Spinal cord (tissue), 10 donors: ENCODE data around the gene FBXO11. TPM values are rescaled to one million over a fixed set of nuclear protein-coding genes. Genes with fewer than 3 reads are reported as not detected.

Experiments used
- DNase-seq, 6 donors: peaks; one replicate each; pipeline versions ENCODE4 v3.0.0 to v3.0.0-alpha.2; 2013 to 2015; ENCODE audit warnings: low spot score in 6 of 6, low read depth in 4 of 6
- H3K27ac ChIP-seq: one replicate; pipeline ENCODE4 v1.5.1; 2013; ENCODE audit warnings: low read depth, low read length, control low read depth
- H3K27me3 ChIP-seq: one replicate; pipeline ENCODE4 v1.6.1; 2013; ENCODE audit warnings: low read length; ENCODE audit not compliant: control insufficient read depth, insufficient read depth
- H3K36me3 ChIP-seq: one replicate; pipeline ENCODE4 v1.6.1; 2013; ENCODE audit warnings: low read length; ENCODE audit not compliant: control insufficient read depth, insufficient read depth
- H3K4me1 ChIP-seq: one replicate; pipeline ENCODE4 v1.6.1; 2013; ENCODE audit warnings: low read length; ENCODE audit not compliant: control insufficient read depth, insufficient read depth
- H3K4me3 ChIP-seq: one replicate; pipeline ENCODE4 v1.5.1; 2013; ENCODE audit warnings: low read depth, low read length, control low read depth
- H3K9me3 ChIP-seq: one replicate; pipeline ENCODE4 v1.6.1; 2013; ENCODE audit warnings: low read length; ENCODE audit not compliant: control insufficient read depth, insufficient read depth
- WGBS: methylation state at CpG from one replicate; pipeline ENCODE4 v1.1.5; 2013; ENCODE audit warnings: missing lambda C conversion rate; ENCODE audit not compliant: insufficient coverage; 5-methylcytosine and 5-hydroxymethylcytosine counted together
- polyA plus RNA-seq, 2 donors: library from polyadenylated mRNA; unstranded; fragments of 120-200 nt; gene quantifications; one replicate each; pipeline ENCODE4 v1.2.1, GENCODE V29; 2013; ENCODE audit not compliant: insufficient read length in 2 of 2
- total RNA-seq, 2 donors: library from RNA; depleted of rRNA in 1 of 2; stranded (reverse); fragments of 120-200 nt in 1 of 2; fragments of >200 nt in 1 of 2; gene quantifications; one replicate each; pipeline versions ENCODE4 v1.2.3 to v1.2.4, GENCODE V29; 2013 to 2014
- donor health status: healthy.

FBXO11 gene
- total and polyA plus RNA-seq, 4 donors = 59.6 to 170 (median 94.6) TPM

DNA sequence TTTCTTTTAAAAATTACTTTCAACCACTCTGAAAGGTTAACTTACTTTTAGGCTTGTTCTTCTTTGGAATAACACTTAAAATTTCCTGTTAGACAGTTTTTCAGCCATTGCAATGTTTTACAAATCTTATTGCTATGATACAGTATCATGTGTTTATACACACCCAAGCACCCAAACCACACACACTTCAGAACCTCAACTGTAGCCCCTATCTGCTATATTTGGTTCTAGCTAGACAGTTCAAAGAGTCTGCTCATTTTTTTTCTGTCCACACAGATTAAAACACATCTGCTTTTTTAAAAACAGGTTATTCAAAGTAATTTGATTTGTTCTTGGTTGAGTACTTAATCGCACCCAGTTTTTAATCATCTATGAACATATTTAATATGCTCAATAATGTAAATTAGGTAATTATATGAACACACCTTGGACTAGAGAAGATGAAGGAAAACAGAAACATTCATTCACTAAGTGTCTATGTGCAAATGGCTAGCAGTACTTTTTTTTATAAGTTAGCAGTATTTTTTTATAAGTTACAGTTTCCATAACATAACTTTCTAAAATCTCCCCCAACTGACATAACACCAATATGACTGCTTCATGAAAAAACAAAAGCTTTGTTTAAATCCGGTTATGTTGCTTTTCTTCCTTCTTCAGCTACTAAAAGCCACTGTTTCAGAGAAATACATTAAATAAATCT, 17.6 kb downstream of the FBXO11 start:
- WGBS = no CpG with 5 or more reads among the region's 2 CpGs
- no peak overlapping the region for H3K27ac ChIP-seq
- no peak for DNase-seq
- H3K4me3 ChIP-seq = no peak overlapping the region
- H3K4me1 ChIP-seq = no peaks in the 10 kb centered on the region
- no peaks in the 10 kb centered on the region for H3K27me3 ChIP-seq
- peaks cover 8% of the 10 kb centered on the region for H3K36me3 ChIP-seq
- H3K9me3 ChIP-seq = peaks cover 1% of the 10 kb centered on the region

- H3K27me3 ChIP-seq = no peaks in the 10 kb centered on the region
- no peak overlapping the region for H3K27ac ChIP-seq
- H3K4me1 ChIP-seq = peaks cover 4% of the 10 kb centered on the region
- WGBS = no CpG with 5 or more reads among the region's 1 CpG
- DNase-seq = no peak
- no peaks in the 10 kb centered on the region for H3K36me3 ChIP-seq
- no peak overlapping the region for H3K4me3 ChIP-seq
- no peaks in the 10 kb centered on the region for H3K9me3 ChIP-seq
These were observed 29.4 kb downstream of the FBXO11 start for GRCh38 chr2:47876912-47877311.

DNA sequence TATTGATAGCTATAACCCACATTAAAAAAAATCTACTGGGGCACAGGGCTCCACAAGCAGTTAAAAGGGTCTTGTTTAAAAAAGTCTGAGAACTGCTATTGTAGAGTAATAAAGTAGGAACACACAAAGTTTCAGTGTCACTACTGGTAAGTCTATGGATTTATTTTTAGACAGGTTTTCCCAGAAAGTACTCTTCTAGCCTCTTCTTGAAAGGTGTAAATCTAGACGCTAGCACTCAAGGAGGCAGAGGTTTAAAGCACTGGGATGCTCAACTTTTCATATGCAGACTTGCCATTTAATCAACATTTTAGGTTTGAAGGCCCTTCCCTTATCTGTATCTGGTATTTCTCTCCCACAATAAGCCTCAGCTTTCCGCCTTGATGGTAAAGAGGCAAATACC, 33.4 kb downstream of the FBXO11 start:
- Histone ChIP-seq H3K27me3 (no peaks in the 10 kb centered on the region), H3K36me3 (no peaks in the 10 kb centered on the region), H3K4me3 (no peak overlapping the region), H3K9me3 (no peaks in the 10 kb centered on the region), H3K27ac (no peak overlapping the region), H3K4me1 (peaks cover 4% of the 10 kb centered on the region)
- no peak for DNase-seq
- WGBS = 100% methylated on average over 1 of the region's 2 CpGs

DNA sequence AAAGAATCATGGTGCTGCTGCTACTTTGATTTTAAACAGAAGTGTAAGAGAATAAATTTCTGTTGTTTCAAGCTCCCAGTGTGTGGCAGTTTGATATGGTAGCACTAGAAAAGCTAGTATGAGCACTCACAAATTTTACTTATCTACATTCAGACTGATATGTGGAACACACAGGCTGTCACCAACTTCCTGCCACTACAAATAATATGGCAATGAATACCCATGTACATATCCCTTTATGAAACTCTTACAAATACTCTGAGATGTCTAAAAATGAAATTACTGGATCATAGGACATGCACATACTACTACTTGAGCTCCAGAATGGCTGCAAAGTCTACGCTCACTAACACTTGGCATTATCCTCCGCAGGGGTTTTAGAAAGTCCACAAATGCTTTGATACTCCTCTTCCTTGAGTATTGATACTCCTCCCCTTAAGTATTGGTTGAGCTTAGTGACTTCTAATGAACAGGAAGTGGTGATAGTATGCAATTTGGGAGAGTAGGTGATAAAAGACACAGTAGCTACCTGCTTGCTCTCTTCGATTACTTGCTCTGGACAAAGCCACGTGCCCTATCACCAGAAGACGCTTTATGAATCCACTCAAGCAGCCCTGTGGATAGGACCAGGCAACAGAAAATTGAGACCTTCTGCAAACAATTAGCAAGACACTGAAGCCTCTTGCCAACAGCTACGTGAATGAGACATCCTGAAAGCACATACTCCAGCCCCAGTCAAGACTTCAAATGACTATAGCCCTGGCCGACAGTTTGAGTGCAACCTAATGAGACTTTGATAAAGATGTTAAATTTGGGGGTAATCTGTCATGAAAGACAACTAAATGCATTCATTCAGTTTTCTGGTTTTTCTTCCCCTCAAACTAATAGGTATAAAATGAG, 35.4 kb downstream of the FBXO11 start:
- no peaks in the 10 kb centered on the region for H3K36me3 ChIP-seq
- H3K27ac ChIP-seq = no peak overlapping the region
- 100% methylated on average over 2 of the region's 7 CpGs for WGBS
- no peaks in the 10 kb centered on the region for H3K27me3 ChIP-seq
- H3K4me1 ChIP-seq = peaks cover 9% of the 10 kb centered on the region
- DNase-seq = no peak
- no peaks in the 10 kb centered on the region for H3K9me3 ChIP-seq
- H3K4me3 ChIP-seq = no peak overlapping the region

DNA sequence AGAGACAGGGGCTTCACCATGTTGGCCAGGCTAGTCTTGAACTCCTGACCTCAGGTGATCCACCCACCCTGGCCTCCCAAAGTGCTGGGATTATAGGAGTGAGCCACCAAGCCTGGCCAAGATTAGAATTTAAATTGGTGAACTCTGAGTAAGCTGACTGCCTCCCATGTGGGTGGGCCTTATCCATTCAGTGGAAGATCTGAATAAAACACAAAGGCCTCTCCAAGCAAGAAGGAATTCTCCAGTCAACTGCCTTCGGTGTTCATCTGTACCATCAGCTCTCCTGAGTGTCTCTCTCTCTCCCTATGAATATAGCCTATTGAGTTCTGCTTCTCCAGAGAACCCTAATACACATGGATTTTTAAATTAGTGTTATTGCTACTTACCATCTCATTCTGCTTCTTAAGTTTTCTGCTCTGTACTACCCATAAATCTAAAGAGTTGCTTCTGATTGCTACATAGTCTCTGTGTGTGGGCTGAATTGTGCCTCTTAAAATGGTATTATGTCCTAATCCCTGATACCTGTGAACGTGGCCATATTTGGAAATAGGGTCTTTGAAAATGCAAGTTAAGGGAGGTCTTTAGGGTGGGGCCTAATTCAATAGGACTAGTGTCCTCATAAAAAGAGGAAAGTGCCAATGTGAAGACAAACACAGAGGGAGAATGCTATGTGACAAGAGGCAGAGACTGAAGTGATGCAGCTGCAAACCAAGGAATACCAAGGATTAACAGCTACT, 36.3 kb downstream of the FBXO11 start:
- Histone ChIP-seq H3K4me3 (no peak overlapping the region), H3K27me3 (no peaks in the 10 kb centered on the region), H3K36me3 (no peaks in the 10 kb centered on the region), H3K9me3 (no peaks in the 10 kb centered on the region), H3K27ac (no peak overlapping the region), H3K4me1 (peaks cover 9% of the 10 kb centered on the region)
- WGBS = 25% methylated on average over 2 of the region's 2 CpGs
- no peak for DNase-seq

DNA sequence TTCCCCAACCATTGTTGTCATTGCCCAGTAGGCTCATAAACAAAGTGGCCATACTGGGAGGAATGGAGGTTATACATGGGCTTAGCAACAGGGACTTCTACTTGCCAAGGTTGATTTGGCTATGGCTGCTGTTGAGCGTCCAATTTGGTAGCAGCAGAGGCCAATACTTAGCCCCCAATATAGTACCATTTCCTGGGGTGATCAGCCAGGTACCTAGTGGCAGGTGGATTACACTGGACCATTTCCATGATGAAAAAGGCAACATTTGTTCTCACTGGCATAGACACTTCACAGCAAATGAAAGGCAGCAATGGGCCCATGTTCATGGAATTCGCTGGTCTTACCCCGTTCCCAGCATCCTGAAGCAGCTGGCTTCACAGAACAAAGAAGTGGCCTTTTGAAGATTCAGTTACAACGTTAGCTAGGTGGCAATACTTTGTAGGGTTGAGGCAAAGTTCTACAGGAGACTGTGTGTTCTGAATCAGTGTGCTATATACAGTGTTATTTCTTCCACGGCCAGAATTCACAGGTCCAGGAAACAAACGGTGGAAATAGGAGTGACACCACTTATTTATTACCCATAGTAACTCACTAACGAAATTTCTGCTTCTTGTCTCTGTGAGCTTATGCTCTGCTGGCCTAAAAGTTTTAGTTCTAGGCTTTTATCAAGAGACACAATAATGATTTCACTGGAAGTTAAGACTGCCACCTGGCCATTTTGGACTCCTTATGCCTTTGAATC, 37.5 kb downstream of the FBXO11 start:
- 88% methylated on average over 3 of the region's 7 CpGs for whole genome bisulfite sequencing
- Histone ChIP-seq H3K27ac (no peak overlapping the region), H3K27me3 (no peaks in the 10 kb centered on the region), H3K4me3 (no peak overlapping the region), H3K4me1 (peaks cover 9% of the 10 kb centered on the region), H3K36me3 (no peaks in the 10 kb centered on the region), H3K9me3 (no peaks in the 10 kb centered on the region)
- no peak for DNase-seq

DNA sequence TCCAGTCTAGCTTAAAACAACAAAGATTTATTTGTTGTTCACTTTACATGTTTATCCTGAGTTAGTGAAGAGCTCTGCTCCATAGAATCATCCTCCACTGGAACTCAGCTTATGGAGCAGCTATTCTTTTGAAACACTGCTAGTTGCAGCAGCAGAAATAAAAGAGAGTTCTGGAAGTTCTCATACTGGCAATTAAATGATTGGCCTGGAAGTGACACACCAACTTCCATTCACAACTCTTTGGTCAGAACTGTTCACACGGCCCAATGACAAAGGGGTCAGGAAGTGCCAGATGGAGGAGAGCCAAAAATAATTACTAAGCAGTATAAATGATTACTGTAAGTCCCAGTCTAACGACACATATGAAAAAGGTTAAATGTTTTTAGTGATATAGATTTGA, 39.1 kb downstream of the FBXO11 start:
- no peaks in the 10 kb centered on the region for H3K27me3 ChIP-seq
- H3K36me3 ChIP-seq = no peaks in the 10 kb centered on the region
- H3K27ac ChIP-seq = peak overlapping the region; percentile 25
- H3K4me3 ChIP-seq = no peak overlapping the region
- no peaks in the 10 kb centered on the region for H3K9me3 ChIP-seq
- H3K4me1 ChIP-seq = peaks cover 6% of the 10 kb centered on the region
- peak in 3 of 6 donors; percentile 9 to 49 (median 47) for DNase-seq
- WGBS = no CpG with 5 or more reads among the region's 2 CpGs

DNA sequence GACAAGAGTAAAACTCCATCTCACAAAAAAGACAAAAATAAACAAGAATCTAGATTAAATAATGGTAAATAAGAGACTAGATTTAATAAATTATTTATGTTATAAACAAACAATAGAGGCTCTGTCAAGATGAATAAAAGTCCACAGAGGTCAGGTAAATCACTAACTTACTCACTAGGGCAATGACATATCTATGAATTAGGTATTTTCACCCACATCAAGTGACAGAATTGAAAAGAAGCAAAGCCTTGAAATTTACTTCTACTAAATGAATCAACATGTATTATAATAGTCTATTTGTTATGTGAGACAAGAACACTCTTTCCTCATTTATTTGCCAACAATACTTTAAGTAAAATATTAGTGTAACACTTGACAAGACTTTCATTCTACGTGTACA, 41.7 kb downstream of the FBXO11 start:
- WGBS = no CpG with 5 or more reads among the region's 1 CpG
- H3K9me3 ChIP-seq = no peaks in the 10 kb centered on the region
- H3K27ac ChIP-seq = no peak overlapping the region
- H3K36me3 ChIP-seq = no peaks in the 10 kb centered on the region
- DNase-seq = no peak
- H3K4me3 ChIP-seq = no peak overlapping the region
- H3K4me1 ChIP-seq = peaks cover 5% of the 10 kb centered on the region
- H3K27me3 ChIP-seq = no peaks in the 10 kb centered on the region

DNA sequence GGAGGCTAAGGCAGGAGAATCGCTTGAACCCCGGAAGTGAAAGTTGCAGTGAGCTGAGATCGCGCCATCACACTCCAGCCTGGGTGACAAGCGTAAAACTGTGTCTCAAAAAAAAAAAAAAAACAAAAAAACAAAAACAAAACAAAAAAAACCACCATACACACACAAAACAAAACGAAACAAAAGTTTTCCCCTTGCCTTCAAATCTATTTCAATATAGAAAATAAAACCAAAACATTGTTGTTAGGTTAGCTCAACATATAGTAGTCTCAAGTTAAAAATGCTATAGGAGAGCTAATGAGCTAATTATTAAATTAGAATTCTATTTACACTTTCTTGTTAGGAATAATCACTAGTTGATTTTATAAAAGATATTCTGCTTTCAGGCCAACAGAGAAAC, 43.3 kb downstream of the FBXO11 start:
- Histone ChIP-seq H3K36me3 (peaks cover 6% of the 10 kb centered on the region), H3K4me1 (peaks cover 5% of the 10 kb centered on the region), H3K9me3 (no peaks in the 10 kb centered on the region), H3K4me3 (no peak overlapping the region), H3K27me3 (no peaks in the 10 kb centered on the region), H3K27ac (no peak overlapping the region)
- no CpG with 5 or more reads among the region's 6 CpGs for WGBS
- DNase-seq = no peak
